Kasumi-1 (cell line): Measurements from ENCODE around the gene CFAP251.
"Not testable (repeated sequence)": the region's sequence is repeated elsewhere in the genome, so short reads cannot be mapped to it uniquely, and the experiment has no call there.

ENCODE experiments used
- DNase-seq, 2 experiments: peaks; one replicate each; lab custom pipeline; 2025; lab: John Stamatoyannopoulos, UW

The CFAP251 gene

GRCh38 chr12:121974026-121974985 lies 55.9 kb downstream of the CFAP251 start:
- no peak for DNase-seq

GRCh38 chr12:121975021-121975420 lies 56.6 kb downstream of the CFAP251 start:
- DNase-seq = no peak

DNA sequence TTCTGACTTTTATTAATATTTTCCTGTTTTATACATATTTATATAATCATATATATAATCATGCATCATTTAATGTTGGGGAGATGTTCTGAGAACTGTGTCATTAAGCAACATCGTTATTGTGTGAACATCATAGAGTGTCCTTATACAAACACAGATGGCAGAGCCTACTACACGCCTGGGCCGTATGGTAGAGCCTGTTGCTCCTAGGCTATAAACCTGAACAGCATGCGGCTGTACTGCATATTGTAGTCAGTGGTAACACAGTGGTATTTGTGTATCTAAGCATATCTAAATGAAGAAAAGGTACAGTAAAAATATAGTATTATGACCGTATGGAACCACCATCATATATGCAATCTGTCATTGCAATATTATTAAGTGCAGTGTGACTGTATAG lies 58.6 kb downstream of the CFAP251 start:
- no peak for DNase-seq

GRCh38 chr12:121980191-121980891 lies 61.9 kb downstream of the CFAP251 start:
- DNase-seq = peak; percentile 51 to 57

DNA sequence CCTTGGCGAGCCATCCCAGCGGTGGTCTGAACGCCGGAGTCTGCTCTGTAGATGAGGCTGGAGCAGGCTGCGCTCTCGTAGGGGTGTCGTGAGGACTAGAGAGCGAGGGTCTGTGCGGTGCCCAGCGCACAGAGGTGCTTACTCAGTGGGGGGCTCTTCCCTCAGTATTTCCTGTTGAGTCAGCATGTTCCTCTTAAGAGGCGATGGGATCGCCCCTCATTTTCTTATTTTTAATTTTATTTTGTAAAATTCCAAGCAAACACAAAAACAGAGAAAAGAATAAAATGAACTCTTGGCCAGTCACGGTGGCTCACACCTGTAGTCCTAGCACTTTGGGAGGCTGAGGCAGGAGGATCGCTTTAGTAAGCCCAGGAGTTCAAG lies 62.5 kb downstream of the CFAP251 start:
- DNase-seq = no peak

DNA sequence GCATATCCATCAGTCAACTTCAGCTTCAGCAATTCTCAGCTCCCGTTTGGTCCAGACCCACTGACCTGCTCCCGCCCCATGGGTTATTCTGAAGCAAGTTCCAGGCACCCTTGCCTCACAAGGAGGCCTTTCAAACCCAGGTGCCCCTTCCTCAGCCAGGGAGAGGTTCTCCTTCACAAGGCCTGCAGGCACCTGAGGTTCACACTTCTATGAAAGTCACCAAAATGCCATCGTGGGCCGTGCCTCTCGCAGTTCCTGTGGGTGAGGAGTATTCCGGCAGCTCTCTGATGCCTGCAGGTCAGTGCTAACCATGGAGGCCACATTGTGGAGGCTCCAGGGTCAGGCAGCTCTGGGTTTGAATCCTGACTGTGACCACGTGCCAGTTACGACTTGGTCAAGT lies 63.1 kb downstream of the CFAP251 start:
- no peak for DNase-seq

DNA sequence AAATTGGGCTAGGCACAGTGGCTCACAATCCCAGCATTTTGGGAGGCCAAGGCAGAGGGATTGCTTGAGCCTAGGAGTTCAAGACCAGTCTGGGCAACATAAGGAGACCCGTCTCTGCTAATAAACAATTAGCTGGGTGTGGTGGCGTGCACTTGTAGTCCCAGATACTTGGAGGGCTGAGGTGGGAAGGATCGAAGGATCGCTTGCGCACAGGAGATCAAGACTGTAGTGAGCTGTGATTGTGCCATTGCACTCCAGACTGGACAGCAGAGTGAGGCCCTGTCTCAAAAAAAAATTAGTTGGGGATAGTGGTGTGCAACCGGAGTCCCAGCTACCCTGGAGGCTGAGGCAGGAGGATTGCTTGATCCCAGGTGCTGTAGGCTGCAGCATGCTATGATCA lies 64.6 kb downstream of the CFAP251 start:
- no peak for DNase-seq

DNA sequence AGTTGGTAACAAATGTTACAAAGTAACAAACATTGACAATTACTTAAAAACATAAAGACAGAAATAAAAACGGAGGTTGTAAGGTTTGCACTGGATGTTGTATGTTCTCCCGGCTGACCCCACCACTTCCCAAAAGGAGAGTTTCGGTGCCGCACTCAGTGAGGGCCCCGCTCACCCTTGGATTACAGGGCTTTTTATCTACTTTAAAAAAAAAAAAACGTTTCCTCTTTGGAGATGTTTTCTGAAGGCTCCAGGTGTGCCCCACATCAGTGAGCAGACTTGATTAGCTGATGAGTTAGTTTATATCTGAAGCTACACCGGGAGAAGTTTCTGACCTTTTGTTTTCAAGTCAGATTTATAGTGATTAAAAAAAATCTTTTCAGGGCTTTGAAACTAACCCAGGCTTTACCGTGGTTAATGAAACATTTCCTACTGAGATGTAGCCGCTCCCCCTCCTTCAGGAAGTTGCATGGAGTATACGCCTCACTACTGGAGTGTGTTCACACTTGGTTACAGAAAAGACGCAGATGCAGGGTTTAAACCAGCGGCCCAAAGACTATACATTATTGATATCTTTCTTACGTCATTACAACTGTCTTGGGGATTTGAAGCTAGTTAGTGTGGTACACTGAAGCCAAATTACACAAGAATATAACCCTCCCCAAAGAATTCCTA lies 65.3 kb downstream of the CFAP251 start:
- DNase-seq = peak in 1 of 2 experiments; percentile 13

DNA sequence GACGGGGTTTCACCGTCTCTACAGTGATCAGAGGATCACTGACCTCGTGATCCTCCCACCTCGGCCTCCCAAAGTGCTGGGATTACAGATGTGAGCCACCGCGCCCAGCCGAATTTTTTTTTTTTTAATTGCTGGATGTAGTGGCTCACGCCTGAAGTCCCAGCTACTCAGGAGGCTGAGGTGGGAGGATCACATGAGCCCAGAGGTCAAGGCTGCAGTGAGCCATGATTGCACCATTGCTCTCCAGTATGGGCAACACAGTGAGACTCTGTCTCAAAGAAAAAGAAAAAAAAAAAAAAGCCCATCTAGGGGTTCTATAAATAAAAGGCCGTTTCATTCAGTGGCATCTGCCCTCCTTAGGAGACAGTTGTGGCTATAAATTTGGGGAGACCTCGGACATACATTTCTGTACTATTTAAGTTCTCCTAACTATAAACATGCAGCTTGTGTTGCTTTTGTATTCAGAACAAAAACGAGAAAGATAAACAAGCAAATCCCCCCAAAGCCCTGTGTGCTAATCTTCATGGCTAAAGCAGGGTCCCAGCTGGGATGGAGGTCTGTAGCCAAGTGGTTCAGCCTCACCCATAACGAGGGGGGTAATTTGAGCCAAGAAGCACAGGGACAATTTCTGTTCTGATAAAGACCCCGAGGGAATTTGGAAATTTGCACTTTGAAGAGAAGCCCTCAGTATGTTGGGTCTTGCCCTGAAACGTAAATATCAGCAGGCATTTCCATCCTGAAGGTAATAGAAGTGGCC lies 68.3 kb downstream of the CFAP251 start:
- no peak for DNase-seq

DNA sequence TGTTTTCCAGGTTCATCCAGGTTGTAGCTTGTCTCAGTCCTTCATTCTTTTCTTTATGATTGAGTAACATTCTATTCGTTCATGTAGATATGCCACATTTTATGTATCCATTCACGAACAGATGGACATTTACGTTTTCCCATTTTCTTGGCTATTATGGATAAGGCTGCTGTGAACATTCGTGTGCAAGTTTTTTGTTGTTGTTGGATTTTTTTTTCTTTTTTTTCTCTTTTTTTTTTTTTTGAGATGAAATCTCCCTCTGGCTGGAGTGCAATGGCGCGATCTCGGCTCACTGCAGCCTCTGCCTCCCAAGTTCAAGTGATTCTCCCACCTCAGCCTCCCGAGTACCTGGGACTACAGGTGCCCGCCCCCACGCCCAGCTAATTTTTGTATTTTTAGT lies 70.1 kb downstream of the CFAP251 start:
- DNase-seq = not testable (repeated sequence)

- DNase-seq = no peak
Measured at GRCh38 chr12:121989276-121990113, 71.1 kb downstream of the CFAP251 start.

- DNase-seq = no peak
Measured at GRCh38 chr12:121990114-121990647, 71.8 kb downstream of the CFAP251 start.

DNA sequence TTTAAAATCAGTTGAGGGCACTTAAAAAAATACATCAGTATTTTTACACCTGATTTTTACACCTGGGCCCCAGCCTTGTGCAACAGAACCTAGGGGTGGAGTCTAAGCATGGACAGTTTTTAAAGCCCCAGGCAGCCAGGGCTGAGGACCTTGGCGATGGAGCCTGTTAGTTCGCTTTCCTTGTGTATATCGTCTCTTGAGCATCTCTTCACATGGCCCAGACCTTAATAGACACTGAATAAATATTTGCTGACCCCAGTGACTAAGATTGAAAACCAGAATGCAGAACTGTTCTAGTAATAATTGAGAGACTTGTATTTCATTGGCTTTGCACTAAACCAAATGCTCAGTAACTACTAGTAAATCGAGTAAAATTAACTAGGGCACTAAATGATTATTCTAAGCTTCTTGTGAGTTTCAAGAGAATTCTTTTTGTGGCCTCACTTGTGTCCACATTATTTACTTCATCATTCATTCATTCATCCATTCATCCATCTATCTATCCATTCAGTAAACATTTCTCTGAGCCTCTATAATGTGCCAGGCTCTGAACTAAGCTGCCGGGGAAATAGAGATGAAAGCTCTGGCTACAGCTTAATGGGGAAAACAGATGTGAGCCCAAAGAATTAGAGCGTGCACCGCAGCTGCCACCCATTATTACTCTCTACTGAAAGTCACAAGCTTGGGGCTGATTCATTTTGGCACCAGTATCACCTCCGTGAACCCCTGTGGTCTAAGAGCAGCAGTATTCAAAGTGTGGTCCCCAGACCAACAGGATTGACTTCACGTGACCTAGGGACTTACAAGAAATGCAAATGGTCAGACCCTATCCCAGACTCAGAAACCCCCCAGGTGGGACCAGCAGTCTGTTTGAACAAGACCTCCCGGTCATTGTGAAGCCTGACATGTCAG lies 72.6 kb downstream of the CFAP251 start:
- no peak for DNase-seq

DNA sequence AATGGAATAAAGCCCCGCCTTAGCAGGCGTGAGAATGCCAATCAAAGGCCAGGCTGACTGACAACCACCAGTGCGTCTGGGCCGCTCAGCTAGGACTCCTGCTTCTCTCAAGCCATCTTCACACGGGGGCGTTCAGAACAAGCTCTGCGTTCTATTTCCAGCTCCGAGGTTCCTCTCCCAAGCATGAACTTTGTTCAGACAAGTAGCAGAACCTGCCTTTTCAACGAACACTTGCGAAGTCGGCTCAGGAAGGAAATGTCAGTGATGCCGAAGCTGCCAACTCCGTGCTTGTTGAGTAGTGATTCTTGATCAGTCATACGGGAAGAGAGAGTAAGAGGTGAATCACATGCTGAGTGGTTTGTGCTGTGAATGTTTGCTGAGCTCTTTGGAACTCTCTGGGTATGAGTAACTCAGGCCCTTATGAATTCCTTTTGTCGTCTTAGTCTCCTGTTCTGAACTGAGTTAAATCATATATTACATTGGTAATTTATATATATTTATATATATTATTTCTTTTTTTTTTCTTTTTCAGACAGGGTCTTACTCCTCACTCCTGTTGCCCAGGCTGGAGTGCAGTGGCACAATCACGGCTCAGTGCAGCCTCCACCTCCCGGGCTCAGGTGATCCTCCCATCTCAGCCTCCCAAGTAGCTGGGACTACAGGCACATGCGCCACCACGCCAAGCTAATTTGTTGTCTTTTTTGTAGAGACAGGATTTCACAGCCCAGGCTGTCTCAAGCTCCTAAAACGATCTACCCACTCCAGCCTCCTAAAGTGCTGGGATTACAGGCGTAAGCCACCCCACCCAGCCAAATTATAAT lies 73.9 kb downstream of the CFAP251 start:
- peak; percentile 78 to 82 for DNase-seq

GRCh38 chr12:121996050-121996944 lies 77.9 kb downstream of the CFAP251 start:
- DNase-seq = no peak

GRCh38 chr12:121996945-121997612 lies 78.7 kb downstream of the CFAP251 start:
- no peak for DNase-seq
